HG02852 (cell line): Measurements from ENCODE around the gene ZNF664.

ENCODE experiments used
- ATAC-seq: cut with Tn5 transposase; IDR thresholded peaks from one replicate; pipeline ENCODE4 v1.9.1; 2021; ENCODE audit warnings: mild to moderate bottlenecking, moderate library complexity; ENCODE audit not compliant: unreplicated experiment

ZNF664 gene

DNA sequence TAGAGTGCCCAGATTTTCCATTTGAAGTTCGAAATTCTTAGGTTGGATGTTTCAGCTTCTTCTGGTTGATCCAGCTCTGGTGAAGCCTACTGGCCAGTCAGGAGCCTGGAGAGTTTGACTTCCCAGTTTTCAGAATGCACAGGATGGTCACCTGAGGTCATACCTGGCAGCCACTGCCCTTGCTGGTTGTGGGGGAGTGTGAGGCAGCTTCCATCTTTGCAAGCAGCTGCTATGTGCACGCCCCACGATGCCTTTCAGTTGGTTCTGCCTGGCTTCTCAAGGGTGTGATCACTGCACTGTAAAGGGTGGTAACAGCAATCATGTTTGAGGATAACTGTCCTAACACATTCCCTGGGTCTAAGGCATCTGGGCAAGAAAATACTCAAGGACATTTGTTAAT, 15.8 kb upstream of the ZNF664 start:
- no peak for ATAC-seq

DNA sequence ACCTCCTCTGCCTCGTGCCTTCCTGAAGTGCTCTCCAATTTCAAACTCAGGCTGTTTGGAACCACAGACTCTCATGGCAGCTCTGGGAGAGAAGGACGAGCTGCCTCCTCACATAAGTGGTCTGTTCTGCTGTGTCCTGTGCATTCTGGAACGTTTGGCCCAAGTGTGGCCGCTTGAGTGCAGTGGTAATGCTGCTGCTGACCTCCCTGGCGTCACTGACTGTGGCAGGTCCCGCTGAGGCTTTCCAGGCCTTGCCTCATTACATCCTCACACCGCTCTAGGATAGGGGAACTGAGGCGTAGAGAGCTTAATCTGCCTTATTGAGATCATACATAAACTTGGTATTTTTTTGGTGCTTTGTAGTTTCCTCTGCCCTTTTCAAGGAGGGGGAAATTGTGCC, 14.6 kb upstream of the ZNF664 start:
- no peak for ATAC-seq

DNA sequence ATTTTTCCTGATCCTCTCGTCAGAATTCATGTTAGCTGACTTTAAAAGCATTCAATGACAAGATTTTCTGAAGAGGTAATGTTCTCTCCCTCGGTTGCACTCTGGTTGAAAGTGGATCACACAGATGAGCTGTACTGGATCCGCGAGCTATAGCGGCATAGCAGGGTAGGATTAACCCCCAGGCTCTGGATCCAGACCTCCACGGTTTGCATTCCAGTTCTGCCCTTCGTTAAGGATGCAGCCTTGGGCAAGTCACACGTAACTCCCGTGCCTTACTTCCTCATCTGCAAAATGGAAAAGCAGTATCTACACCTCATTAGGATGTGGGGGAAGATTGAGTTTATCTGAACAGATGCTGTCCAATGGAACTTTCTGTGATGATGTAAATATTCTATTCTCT, 14.1 kb upstream of the ZNF664 start:
- no peak for ATAC-seq

DNA sequence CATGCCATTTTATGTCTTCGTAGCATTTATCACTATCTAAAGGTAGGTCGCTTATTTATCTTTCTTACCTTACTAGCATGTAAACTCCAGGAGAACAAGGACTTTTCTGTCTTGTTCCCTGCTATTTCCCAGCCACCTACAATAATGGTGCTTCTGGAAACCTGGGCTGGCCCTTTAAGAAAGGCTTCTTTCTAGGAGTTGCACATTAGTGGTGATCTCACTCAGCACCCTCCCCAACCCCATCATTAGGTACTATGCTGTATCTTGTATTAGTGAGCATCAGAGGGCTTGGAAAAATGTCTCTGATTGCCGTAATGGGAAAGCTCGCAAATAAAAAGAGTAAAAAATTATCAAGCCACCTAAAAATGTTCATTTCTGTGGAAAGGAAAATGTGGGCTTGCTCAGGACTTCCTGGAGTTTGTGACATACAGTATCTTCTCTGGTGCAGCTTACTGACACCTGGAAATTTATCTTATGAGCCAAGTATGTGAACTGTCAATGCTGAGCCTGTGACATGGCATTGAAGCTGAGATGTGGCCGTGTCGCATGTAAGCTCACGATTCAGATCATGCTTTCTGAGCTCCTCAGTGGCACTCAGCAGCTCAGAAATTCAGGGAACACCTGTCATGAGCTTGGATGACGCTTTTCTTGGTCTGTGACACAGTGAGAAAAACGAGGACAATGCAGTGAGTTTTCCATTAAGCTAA, 12.8 kb upstream of the ZNF664 start:
- no peak for ATAC-seq

DNA sequence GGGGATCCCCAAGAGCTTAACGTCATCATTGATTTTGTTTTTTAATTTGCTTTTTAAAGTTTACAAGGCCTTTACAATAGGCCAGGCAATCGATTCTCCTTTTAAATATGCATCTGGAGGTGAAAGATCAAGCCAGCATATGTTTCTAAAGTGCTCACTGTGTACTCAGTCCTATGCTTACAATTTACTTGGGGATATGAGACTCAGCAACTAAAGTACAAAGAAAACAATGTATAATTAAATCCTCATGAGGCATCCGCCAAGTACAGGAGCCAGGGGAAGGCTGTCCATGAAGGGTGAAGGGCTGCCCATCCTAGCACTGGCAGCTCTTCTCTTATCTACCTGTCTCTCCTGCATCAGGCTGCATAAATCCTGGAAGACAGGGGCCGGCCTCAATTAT, 12.2 kb upstream of the ZNF664 start:
- ATAC-seq = no peak

DNA sequence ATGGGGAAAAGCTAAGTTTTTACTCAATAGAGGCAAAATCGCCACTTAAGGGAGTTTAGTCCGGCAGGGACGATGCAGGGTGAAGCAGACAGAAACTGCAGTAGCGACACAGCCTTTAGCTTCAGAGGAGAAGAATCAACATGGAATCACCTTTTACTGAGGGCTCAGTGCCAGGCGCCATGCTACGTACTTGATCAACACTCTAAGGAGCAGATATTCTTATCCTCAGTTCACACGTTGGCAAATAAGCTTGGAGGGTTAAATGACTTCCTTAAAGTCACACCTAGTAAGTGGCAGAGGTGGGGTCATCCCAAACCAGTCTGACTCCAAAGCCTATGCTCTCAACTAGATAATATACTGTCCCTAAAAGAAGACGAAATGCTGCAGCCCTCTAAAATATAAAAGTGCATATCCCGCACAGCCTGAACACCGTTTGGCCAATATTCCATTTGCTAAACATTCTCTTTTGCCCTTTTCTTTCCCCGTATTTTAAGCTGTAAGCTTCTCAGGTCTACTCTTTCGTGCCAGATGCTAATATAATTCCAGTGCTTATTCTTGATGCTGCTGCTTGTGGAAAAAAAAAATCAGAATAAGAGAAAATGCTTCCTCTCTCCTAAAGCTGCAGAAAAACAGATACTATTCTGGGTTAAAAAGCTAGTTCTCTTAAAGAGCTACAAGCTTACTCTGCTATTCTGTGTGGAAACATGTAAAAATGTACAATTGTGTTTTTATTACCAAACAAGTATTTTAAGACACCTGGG, 11.2 kb upstream of the ZNF664 start:
- no peak for ATAC-seq

DNA sequence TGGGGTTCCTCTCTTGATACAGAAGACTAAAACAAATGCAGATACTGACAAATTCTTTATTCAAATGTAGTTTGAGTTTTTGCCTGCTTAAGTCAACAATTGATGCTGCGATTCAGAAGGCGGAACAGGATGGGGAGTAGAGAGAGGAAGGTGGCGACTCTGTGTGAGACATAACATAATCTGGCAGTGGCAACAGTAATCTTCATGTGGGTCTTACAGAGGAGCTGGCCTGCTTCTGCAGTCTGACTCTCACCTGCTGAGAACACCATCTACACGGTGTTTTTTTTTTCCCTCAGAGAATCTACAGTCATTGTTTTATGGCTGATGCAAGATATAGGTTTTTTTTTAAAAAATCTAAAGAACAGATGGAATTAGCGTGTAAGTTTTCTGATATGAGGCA, 10.5 kb upstream of the ZNF664 start:
- ATAC-seq = no peak

DNA sequence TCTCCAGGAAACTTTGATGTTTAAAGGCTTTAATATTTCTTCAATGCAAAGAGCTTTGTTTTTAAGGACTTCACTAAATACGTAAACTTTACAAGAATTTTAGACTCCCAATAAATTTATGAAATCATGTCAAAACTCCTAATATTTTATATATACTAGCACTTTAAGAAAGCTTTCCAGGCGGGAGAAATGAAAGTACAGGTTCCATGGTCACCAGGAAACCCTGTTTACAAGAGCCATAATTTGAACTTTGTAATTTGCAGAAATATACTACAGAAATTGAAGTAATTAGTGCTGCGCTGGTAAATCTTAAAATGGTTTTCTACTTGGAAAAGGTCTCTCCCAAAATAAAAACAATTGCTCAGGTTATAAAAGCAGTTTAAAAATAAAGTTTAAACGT, 9.2 kb upstream of the ZNF664 start:
- no peak for ATAC-seq

DNA sequence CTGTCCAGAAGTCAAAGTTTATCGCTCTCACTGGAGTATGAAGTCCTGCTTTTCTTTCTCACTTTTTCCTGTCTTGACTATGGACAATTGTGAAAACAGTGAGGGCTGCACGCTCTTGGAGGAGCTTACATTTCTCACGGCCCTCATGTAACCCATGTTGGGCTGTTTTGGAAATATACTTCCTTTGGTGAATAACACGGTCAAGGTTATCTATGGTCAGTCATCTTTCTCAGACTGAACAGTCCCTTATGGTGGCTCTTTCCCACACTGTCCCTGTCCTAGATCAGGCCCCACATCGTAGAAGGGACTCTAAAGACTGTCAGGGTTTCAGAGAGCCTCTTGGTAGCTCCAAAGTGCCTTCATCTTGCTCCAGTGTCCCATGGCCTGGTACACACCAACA, 7.6 kb upstream of the ZNF664 start:
- no peak for ATAC-seq

DNA sequence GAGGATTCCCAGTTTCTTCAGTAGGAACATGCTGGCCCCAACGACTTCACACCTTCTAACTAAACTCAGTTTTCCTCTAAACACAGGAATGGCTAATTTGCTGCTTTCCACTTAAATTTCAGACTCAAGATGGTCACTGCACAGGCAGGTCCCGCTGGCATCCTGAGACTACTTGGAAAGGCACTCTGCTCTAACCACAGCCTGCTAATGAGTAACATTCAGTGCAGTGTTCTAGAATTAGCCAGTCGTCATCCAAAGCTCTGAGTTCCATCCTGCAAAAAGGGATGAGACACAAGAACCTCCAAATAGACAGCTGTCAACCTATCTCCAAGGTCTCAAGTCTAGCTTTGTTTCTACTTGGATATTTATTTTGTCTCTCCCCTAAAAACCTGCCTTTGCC, 6.4 kb upstream of the ZNF664 start:
- ATAC-seq = no peak

DNA sequence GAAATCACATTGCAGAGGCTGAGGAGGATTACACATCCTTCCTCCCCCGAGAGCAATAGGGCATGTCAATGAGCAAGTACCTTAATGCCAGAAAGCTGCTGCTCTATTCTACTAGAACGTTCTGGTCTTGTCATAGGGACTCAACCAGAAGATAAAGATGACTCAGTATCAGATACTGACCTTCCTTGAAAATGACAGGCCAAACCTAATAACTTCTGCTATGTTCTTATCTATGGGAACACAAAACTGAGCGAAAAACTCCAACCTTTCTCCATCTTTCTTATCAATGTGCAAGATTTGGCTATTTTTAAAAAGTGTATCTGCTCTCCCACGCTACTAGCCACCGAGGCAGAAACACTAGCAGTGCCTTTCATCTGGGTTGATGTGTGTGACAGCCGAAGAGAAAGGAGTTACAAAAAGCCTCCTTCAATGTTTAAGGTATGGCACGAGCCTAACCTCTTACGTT, 5.9 kb upstream of the ZNF664 start:
- ATAC-seq = no peak

DNA sequence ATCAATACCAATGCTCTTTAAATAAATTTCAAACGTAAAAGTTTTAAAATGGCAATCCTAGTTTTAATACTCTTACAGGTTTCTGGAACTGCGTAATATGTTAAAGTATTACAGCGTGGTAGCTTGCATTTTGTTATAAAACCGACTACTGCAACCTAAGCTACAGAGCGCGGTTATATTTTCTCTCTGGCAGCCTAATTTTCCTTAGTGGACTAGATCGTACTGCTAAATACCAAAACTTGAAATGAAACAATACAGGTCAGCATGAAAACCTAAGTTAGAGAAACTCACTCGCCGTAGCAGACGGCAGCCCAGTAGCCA, 1.6 kb upstream of the ZNF664 start:
- ATAC-seq = no peak

DNA sequence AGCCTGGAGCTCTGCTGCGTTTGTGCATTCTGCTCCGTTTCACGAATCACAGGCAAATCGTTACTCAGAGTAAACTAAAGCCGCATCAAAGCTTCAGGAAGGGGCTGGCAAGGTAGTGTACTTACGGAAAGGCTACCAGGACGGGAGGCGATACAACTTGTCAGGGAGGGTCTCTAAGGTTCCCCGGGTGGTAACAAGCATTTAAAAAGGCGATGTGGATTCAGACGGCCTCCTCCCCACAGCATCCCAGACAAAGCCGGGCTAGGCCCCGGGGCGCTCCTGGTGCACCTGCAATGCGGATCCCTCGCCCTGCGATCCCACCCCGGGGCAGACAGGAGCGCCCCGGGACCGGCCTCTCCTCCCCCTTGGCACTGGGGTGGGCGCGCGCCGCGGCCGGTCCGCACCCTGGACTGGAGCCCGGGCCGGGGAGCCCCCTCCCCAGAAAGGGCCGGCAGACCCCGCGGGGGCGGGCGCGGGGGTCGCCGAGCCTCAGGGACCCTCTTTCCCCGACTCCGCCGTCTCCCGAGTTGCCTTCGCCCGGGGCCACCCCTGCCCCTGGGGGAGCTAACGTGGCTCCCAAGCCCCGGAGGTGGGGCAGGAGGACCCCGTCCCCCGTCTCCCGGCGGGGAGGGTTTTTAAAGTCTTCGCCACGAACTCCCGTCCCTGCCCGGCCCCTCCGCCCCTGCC, 1.1 kb upstream of the ZNF664 start:
- peak; percentile 9 for ATAC-seq

DNA sequence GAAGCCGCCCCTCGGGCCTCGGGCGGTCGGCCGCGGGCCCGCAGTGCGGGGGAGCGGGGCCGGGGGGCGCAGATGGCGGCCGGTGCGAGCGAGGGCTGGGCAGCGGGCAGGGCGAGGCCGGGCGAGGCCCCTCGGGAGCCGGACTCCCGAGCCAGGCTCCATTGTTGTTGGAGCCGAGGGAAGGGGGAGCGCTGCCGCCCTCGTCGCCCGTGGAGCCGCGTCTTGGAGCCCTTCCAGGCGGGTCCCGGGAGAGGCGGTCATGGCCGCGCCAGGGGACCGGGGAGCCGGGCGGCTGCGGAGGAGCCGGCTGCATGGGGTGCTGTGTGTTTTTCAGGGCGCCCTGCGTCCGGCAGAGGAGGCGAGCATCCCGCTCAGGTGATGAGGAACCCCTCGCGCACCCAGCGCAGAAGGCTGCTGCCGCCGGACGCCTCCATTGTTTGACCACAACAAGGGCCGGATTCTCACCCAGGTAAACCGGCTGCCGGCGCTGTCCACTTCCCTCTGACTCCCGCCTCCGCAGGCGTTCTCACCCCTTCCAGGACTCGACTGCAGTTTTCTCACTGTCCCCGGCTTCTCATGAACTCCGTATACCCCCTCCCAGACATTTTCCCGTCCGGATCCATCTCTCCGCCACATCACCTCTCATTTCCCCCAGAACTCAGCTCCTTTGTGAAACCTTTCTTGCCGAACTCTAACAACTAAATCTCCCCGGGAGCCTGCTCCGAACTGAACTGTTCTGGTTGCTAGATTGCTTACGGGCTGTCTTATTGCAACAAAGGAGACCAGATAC, 732 bp downstream of the ZNF664 start:
- ATAC-seq = peak; percentile 15

DNA sequence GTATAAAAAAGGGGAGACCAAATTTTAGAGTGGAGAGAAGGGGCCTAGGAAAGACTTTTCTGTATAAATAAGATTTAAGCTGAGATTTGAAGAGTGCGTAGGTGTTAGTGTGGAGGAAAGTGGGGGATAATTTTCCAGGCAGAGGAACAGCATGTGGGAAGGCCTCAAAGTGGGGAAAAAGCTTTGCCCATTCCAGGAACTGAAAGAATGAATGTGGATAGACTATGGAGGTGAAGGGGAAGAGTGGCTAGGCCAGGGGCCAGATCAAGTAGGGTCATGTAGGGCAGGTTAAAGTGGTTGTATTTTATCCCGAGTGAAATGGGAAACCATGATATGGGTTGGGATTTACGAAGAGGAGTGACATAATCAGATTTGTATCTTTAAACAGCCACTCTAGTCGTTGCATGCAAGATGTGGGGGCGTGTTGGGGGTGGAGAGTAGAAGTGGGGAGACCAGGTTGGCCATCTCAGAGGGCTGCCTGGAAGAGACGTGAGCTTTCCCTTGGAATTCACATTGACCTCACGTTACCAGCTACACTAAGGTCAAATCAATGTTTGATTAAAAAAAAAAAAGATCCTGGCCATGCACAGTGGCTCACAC, 3.3 kb downstream of the ZNF664 start:
- no peak for ATAC-seq

DNA sequence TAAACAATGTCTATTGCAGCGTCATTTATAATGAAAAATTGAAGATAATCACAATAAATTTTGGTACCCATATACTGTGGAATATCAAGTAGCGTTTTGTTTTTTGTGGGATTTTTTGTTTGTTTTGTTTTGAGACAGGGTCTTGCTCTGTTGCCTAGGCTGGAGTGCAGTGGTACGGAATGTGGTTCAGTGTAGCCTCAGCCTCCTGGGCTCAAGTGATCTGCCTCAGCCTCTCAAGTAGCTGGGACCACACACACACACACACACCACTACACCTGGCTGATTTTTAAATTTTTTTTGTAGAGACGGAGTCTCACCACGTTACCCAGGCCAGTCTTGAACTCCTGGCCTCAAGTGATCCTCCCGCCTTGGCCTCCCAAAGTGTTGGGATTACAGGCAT, 6.6 kb downstream of the ZNF664 start:
- no peak for ATAC-seq

DNA sequence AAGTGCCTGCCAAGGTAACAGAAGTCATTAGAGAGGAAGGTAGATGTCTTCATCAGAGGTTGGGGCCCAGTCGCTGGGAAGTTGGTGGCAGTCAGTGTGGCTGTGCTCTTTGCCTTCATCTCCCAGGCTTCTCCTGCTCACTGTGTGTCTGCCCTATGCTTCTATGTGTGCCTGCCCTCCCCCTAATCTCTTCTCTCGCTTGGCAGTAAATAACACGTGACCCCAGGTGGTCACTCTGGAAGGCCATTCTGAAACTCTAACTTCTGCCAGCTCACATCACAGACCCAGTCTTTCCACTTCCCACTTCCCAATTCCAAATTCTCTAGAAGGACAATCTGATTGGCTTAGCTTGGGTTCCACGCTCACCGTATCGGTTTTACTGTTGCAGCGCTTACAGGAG, 9.3 kb downstream of the ZNF664 start:
- no peak for ATAC-seq

DNA sequence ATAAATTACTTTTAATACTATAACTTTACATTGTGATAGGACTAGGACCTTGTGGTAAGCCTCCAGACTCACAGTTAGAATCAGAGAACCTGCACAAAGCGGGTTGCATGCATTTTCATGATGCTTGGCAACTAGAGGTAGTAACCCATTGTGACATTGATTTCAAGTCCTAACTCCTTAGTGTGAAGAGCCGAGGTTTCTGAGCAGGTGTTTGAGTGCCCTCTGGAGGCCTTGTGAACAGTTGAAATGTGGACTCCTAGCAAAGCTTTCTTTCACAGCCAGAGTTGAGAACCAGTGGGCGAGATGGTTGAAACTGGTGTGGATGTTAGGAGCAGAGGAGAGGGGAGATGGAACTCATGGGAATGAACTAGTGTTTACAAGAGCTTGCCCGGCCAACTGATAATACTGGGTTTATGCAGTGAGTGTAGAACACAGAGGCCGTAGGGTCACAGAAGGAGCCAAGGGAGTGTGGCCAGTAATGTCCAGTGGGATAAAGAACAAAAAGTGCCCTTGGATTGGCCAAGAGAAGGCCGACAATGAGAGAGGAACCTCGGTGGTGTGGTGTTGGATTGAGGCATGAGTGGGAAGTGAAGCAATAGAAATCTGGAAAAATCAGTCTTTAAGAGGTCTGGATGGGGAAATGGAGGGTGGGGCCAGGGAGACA, 10.9 kb downstream of the ZNF664 start:
- no peak for ATAC-seq

DNA sequence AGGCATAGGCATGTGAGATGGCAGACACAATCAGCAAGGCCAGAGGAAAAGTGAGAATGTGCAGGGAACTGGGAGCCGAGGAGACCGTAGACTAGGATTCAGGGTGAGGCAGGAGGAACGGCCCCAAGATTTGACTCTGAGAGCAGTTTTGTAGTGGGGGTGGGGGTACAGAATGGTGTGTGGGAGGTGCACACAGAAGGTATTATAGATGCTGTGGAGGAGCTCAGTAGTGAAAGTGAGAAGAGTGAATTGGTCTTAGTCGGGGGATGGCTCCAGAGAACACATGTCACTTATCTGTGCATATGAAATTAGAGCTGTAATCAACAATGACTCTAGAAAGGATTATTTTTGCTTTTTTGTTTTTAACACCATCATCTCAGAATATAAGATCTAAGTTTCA, 11.9 kb downstream of the ZNF664 start:
- ATAC-seq = no peak

DNA sequence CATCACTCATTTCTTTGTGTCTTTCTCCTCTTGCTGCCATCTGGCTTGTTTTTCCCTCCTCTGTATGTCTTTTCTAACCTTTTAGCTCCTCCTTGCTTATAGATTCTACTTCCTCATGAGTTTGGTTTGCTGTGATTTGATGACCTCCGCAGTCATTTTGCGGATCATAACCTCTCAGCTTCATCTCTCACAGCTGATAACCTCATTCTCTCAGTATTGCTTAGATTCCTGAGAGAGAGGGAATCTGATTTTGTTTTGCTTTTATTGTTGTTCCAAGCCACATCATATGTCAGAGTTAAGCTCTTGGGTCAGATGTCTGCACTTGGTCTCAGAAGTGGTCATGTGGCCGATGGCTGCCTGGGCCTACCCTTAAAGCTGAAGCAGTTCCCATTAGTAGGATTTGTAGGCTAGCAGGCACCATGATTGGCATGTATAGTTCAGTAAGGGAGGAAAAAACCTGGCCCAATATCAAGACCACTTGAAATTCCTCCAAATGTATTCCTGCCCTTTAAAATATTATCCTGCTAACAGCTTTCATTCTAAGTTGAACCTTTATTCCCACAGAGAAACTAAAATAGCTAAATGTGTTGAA, 13.5 kb downstream of the ZNF664 start:
- no peak for ATAC-seq
